ENCODE data around the gene STYXL1. TPM values are rescaled to one million over a fixed set of nuclear protein-coding genes. Genes with fewer than 3 reads are reported as not detected.

Gene STYXL1
- total RNA-seq, 1 donor from 2014 or later, result 71.7 TPM

GRCh38 chr7:76066716-76067503 lies 19.1 kb upstream of the STYXL1 start:
- Histone ChIP-seq H3K36me3 (ENCODE audit: control insufficient read depth, insufficient read depth, low read length) (peaks cover 3% of the 10 kb centered on the region), H3K27me3 (ENCODE audit: control insufficient read depth, insufficient read depth, low read length) (no peaks in the 10 kb centered on the region), H3K4me3 (ENCODE audit: low read depth, low read length) (no peak overlapping the region)
- DNase-seq (ENCODE audit: low read depth), result no peak
- TF ChIP-seq CTCF (IDR thresholded peaks at IDR 0.05; ENCODE audit: insufficient read depth, low read length, poor library complexity, severe bottlenecking), result no peak

GRCh38 chr7:76065016-76065612 lies 17.3 kb upstream of the STYXL1 start:
- no peak for TF ChIP-seq CTCF (IDR thresholded peaks at IDR 0.05; ENCODE audit: insufficient read depth, low read length, poor library complexity, severe bottlenecking)

GRCh38 chr7:76064208-76064970 lies 16.6 kb upstream of the STYXL1 start:
- Histone ChIP-seq H3K4me3 (ENCODE audit: low read depth, low read length) (no peak overlapping the region), H3K27me3 (ENCODE audit: control insufficient read depth, insufficient read depth, low read length) (no peaks in the 10 kb centered on the region), H3K36me3 (ENCODE audit: control insufficient read depth, insufficient read depth, low read length) (peaks cover 4% of the 10 kb centered on the region)
- no peak for TF ChIP-seq CTCF (IDR thresholded peaks at IDR 0.05; ENCODE audit: insufficient read depth, low read length, poor library complexity, severe bottlenecking)
- DNase-seq (ENCODE audit: low read depth), result no peak

More at GRCh38 chr7:76065016-76065612, 17.3 kb upstream of the STYXL1 start:
- DNase-seq (ENCODE audit: low read depth), result no peak
- H3K4me3 ChIP-seq (ENCODE audit: low read depth, low read length), result no peak overlapping the region
- no peaks in the 10 kb centered on the region for H3K27me3 ChIP-seq (ENCODE audit: control insufficient read depth, insufficient read depth, low read length)
- peaks cover 3% of the 10 kb centered on the region for H3K36me3 ChIP-seq (ENCODE audit: control insufficient read depth, insufficient read depth, low read length)

- TF ChIP-seq CTCF (IDR thresholded peaks at IDR 0.05; ENCODE audit: insufficient read depth, low read length, poor library complexity, severe bottlenecking), result no peak
- no peak for DNase-seq (ENCODE audit: low read depth)
- Histone ChIP-seq H3K4me3 (ENCODE audit: low read depth, low read length) (no peak overlapping the region), H3K27me3 (ENCODE audit: control insufficient read depth, insufficient read depth, low read length) (no peaks in the 10 kb centered on the region), H3K36me3 (ENCODE audit: control insufficient read depth, insufficient read depth, low read length) (peaks cover 6% of the 10 kb centered on the region)
Measured at GRCh38 chr7:76063525-76063924, 15.7 kb upstream of the STYXL1 start.

GRCh38 chr7:76063114-76063513 lies 15.3 kb upstream of the STYXL1 start:
- Histone ChIP-seq H3K4me3 (ENCODE audit: low read depth, low read length) (no peak overlapping the region), H3K36me3 (ENCODE audit: control insufficient read depth, insufficient read depth, low read length) (peaks cover 6% of the 10 kb centered on the region), H3K27me3 (ENCODE audit: control insufficient read depth, insufficient read depth, low read length) (no peaks in the 10 kb centered on the region)
- no peak for TF ChIP-seq CTCF (IDR thresholded peaks at IDR 0.05; ENCODE audit: insufficient read depth, low read length, poor library complexity, severe bottlenecking)
- DNase-seq (ENCODE audit: low read depth), result no peak

Data from kidney epithelial cell (primary cell).